ENCODE measurements around the gene NAA50.

Gene NAA50

DNA sequence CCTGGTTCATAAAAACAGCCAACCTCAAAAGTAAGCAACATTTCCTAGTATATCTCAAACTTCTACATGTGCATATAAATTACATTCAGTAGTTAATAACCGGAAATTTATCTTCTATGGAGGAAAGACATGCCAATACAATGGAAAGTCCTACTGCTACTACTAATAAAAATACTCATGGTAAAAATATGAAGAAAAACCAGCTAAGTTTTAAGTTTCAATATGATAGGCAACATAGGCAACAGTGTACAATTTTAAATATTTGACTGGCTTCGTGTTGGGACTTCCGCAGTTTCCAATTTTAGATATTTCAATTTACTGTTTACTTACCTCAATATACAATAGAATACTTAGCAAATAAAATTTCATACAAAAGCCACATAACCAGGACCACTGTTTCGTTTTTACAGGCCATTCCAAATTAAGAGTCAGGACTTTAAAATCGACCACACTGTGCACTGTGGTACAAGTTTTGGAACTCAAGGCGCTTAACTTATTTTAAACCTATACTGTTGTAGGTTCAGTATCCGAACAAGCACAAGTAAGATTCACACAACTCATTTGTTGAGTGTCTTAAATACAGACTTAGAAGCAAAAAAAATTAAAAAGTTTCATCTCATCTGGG is 2.9 kb downstream of the NAA50 start:
- DNase-seq (ENCODE audit: low read depth, low spot score), result no peak

DNA sequence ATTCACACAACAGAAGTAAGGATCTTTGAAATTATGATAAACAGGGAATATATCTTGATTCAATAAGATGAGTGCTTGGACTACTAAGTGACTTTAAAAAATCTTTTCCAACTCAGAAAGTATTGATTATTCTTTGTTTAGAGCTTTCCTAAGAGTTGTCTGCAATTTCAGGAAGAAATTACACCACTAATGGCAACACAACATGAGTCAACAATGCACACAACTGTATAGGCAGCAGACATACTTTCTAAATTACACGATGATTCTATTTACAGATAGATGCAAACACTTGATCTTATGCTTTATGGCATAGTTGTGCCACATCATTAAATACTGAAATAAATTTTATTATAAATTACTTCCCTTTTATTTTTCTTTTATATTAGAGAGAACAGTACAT is 4.4 kb downstream of the NAA50 start:
- DNase-seq (ENCODE audit: low read depth, low spot score), result no peak

DNA sequence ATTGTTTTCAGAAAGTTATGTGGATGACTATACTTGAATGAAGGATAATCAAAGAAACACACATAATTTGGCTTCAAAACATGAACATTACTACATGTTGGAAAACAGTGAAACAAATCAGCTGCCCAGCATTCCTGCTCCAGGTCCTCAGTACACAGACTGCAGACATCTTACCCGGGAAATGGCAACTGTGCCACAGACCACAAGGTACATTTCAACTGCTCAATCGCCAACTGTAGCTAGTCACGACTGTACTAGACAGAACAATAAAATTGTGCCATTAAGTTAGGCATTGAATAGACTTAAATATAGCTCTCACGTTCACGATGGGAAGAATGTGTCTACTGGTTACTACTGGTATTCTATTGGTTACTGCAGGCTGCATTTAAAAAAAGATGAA is 5.0 kb downstream of the NAA50 start:
- DNase-seq (ENCODE audit: low read depth, low spot score), result no peak

DNA sequence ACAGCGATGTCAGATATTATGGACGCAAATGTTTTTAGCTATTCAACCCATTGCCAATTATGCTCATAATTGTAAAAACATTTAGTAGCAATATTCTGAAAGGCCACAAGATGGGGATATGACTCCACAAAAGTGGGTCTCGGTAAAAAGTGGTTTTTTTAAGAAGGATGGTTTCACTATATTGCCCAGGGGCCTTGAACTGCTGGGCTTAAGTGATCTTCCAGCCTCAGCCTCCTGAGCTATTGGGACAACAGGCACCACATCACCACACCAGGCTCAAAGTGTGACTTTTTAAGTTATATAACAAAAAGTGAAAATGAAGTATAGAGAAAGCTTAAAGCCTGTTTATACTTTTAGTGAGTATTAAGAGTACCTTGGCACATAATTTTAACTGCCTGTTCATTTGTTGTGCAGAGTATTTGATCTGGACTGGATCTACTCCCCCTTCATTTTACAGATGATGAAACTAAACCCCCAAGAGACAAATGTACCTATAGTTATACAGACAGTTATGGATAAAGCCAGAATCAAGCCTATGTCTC is 9.4 kb downstream of the NAA50 start:
- peak; percentile 46 for DNase-seq (ENCODE audit: low read depth, low spot score)

DNA sequence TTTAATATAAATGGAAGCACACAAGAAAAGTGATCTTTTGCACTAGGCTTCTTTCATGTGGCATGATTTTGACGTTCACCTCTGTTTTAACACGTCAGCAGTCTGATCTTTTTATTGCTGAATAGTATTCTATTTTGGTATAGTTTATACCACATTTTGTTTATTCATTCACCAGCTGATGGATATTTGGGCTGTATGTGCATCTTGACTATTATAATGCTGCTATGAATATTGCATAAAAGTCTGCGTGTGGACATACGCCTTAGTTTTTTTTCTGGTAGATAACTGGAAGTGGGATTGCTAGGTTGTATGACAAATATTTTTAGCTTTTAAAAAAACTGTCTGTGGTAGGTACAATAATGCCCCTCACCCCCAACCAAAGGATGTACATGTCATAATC is 14.4 kb downstream of the NAA50 start:
- DNase-seq (ENCODE audit: low read depth, low spot score), result no peak

DNA sequence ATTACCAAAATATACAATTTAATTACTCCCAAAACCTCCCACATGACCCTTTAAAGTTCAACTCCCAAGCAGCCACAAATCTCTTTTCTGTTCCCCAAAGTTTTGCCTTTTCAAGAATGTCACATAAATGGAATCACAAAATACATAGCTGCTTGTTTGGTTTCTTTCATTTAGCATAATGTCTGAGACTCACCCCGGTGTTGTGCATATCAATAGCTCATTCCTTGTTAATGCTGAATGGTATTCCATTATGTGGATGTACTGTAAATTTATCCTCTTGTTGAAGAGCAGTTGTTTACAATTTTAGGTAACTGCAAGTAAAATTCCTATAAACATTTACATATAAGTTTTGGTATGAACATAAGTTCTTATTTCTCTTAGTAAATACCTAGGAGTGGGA is 15.5 kb downstream of the NAA50 start:
- DNase-seq (ENCODE audit: low read depth, low spot score), result no peak

DNA sequence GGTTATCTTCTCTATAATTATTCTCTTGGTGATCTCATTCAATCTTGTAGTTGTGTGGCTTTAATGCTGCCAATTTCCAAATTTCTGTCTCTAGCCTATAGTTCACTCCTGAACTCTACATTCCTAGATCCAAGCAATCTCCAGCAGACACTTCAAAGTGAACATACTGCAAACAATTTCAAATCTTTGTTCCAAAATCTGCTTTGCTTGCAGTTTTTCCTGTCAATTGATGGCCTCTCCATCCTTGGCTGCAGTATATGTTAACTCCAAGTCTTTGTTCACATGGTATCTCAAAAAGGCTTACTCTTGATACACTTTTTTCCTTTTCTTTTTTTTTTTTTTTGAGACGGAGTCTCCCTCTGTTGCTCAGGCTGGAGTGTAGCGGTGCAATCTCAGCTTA is 17.4 kb downstream of the NAA50 start:
- DNase-seq (ENCODE audit: low read depth, low spot score), result no peak

DNA sequence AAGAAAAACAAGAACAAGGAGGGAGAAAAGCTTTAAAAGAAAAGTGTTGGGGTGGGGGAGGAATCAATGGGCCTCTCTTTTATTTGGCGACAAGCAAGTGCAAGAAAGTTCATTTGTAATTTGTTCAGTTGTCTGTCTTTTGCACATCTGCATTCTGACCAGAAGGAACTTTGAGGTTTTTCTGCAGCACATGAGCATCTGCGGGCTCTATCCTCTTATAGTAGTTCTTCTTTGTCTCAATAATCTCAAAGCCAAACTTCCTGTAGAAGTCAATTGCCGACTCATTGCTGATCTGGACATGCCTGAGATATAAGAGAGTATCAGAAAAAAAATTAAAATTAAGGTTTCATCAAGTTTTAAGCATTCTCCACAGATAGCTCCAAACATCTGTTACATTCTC is 24.4 kb downstream of the NAA50 start:
- no peak for DNase-seq (ENCODE audit: low read depth, low spot score)

DNA sequence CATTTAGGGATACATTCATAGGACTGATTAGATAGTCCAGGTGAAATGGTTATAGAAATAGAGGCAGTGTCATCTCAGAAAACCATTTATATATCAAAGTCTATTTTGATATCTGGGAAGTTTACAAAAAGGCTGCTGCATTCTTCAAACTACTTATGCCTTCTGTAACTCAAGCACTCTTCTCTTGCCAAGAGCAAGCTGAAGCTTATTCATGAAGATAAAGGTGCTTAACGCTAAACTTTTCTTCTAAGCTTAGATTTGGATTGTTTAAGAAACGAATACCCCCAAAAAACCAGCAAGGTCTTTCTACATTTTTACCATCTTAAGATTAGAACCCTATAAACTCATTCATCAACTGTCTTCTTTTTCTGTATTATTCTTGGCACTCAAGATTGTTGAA is 26.3 kb downstream of the NAA50 start:
- DNase-seq (ENCODE audit: low read depth, low spot score), result no peak

DNA sequence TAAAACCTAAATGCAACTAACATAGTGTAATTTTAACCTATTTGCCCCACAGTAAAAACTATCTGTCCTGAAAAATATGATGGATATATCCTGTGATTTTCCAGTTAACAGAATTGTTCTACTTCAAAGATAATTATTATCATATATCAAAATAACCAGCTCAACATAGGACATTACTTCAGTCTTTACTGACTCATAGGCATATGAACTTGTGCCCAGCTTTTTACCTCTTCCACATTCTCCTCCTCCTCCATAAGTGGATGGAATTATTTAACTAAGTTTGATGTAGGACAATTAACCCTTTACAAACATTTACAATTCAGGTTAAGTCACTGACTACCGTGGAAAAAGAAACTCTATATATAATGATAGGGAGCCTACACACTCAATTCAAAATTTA is 26.8 kb downstream of the NAA50 start:
- DNase-seq (ENCODE audit: low read depth, low spot score), result no peak

DNA sequence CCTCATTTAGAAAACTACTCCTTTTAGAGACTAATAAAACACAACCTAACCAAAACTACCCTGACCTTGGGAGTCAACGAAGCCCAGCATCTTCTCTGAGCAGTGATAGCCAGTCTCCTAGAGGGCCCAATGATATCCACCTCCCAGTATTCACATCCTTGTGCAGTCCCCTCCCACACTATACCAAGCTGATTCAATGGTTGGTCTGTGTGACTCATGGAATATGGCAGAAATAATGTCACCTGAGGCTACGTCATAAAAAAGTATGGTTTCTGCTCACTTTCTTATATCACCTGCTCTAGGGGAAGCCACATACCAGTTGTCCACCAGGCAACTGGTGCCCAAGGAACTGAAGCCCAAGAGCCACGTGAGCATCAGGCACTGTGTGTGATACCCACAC is 28.2 kb downstream of the NAA50 start:
- no peak for DNase-seq (ENCODE audit: low read depth, low spot score)

DNA sequence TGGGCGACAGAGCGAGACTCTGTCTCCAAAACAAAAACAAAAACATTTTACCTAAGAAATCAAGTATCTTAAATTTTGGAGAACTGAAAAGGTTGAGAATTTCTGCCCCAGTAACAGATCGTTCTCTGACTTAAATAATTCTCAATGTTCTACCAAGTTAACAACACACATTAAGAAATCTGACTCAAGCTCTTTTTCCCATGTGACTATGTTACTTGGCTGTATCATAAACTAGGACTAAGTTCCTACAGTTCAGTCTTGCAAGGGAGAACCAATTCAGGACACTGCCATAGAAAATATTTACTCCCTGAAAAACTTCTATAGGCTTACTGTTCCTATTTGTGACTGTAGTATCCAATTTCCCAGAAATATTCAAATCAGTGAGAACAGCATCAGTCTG is 28.7 kb downstream of the NAA50 start:
- DNase-seq (ENCODE audit: low read depth, low spot score), result no peak

DNA sequence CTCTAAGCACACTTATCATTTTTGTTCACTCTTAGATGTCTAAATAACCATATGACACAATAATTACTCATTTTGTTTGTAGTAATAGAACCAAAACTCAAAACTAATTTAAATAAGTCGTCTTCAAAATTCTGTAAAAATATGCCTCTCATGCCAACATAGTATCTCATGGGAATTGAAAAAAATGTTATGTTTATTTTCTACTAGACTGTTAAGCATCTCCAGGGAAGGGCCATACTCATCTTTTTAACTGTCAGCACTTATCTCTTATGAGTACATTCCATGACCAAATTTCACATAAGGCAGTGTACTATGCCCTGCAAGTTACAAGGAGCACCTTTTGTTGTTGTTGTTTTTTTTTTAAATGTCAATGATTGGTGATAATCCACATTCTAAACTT is 31.3 kb downstream of the NAA50 start:
- no peak for DNase-seq (ENCODE audit: low read depth, low spot score)

DNA sequence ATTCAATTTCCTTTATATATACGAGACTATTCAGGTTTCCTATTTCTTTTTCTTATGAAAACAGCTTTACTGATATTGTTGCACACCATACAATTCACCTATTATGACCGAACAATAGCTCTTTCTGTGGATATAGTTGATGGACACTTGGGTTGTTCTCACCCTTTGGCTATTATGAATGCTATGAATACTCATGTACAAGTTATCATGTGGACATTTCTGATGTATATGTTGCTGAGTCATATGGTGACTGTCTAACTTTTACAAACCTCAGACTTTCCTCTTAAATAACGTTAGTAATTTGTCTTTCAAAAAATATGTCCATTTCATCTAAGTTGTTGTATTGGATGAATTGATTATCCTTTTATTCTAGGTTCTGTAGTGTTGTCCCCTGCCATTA is 33.9 kb downstream of the NAA50 start:
- DNase-seq (ENCODE audit: low read depth, low spot score), result no peak

DNA sequence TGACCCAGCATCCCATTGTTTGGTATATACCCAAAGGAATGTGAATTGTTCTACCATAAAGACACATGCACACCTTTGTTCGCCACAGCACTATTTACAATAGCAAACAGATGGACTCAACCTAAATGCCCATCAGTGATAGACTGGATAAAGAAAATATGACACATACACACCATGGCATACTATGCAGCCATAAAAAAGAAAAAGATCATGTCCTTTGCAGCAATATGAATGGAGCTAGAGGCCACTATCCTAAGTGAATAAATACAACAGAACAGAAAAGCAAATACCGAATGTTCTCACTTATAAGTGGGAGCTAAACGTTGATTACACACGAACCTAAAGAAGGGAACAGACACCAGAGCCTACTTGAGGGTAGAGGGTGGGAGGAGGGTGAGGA is 38.2 kb downstream of the NAA50 start:
- no peak for DNase-seq (ENCODE audit: low read depth, low spot score)

DNA sequence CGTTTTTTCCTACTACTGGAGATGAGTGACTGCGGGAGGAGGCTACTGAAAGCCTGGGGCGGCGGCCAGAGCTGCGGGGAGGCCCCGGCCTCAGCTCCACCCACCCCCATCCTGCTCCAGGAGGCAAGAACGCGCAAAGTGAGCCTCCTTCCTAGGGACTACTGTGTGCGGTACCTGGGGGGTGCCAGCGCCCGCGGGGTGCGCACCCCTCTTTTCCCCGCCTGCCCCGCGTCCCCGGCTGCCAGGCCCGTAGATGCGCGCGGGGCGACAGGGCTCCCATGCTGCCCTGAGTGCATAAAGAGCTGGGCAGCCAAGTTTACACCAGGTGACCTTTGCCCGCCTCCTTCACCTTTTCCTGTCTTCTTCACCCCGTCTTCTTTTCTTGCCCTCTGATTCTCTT is 47.1 kb downstream of the NAA50 start:
- DNase-seq (ENCODE audit: low read depth, low spot score), result peak; percentile 68

DNA sequence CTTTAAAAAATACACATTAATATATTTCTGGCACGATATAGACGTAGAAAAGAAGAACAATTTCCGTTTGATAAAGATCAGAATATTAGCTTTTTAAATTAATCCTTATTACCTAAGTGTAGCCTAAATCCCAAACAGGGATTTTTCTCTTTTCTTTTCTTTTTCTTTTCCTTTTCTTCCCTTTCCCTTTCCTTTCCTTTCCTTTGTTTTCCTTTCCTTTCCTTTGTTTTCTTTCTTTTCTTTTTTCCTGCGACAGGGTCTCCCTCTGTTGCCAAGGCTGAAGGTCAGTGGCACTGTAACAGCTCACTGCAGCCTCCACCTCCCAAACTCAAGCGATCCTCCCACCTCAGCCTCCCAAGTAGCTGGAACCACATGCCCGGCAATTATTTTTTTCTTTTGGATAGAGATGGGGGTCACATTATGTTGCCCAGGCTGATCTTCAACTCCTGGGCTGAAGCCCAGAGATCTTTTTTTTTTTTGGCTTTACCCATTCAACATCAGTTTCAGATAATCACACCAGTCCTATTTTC is 47.8 kb downstream of the NAA50 start:
- DNase-seq (ENCODE audit: low read depth, low spot score), result no peak

DNA sequence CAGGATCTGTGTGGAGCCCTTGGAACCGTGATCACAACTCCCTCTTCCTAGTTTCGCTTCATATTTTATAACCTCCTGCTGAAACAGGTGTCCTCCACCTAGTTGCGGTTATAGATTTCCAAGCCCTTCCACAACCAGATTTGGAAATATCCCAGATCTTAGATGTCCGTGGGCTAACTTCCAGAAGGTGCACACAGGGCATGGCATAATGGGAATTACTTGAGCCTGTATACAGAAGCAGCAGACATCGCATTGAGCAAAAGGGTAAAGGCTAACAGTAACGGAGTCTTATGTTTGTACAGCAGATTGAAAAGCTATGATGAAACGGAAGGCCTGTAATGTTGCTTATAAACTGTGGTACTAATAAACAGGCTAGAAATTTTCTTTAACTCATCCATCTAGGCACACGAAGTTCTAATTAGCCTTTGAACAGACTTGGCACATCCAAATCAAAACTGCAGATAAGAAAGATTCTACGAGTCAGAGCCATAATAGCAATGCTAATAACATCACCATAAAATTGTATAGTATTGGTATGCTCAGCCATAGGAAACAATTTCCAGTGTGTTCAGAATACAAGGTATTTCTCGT is 48.5 kb downstream of the NAA50 start:
- no peak for DNase-seq (ENCODE audit: low read depth, low spot score)

DNA sequence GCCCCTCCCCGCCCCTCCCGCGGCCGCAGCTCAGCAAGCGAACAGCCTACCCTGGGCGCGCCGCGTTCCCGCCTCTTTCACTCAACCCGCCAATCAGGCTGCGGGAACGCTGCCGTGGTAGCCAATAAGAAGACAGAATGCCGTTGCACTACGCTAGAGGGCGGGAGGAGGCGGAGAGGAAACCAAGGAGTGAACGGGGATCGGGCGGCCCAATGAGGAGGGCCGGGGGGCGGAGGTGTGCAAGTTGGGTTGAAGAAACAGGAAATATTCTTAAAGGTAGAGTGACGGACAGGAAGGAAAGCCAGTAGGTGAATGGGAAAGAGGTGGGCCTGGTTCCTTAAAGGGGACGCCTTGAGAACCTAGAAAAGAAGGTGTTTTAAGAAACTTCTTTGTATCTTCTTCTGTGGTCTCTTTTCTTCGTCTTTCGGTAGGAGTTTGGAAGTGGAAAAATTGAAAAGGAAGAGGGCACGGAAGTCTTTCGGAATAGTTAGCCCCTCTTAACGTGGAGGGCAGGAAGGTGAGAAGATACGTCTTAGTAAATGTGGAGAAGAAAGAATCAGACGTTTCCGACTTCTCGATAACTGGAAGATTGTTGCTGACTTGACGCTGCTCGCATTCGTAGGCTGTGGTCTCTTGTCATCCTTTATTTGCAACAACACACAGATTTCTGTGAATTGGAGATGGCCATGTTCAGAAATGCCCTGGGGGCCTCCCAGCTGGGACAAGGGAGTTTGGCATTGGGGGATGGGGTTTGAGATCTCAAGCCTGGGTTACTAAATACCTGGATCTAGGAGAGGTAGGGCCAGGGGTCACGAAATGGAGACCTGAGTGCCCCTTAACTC is 49.2 kb downstream of the NAA50 start:
- DNase-seq (ENCODE audit: low read depth, low spot score), result peak; percentile 100

DNA sequence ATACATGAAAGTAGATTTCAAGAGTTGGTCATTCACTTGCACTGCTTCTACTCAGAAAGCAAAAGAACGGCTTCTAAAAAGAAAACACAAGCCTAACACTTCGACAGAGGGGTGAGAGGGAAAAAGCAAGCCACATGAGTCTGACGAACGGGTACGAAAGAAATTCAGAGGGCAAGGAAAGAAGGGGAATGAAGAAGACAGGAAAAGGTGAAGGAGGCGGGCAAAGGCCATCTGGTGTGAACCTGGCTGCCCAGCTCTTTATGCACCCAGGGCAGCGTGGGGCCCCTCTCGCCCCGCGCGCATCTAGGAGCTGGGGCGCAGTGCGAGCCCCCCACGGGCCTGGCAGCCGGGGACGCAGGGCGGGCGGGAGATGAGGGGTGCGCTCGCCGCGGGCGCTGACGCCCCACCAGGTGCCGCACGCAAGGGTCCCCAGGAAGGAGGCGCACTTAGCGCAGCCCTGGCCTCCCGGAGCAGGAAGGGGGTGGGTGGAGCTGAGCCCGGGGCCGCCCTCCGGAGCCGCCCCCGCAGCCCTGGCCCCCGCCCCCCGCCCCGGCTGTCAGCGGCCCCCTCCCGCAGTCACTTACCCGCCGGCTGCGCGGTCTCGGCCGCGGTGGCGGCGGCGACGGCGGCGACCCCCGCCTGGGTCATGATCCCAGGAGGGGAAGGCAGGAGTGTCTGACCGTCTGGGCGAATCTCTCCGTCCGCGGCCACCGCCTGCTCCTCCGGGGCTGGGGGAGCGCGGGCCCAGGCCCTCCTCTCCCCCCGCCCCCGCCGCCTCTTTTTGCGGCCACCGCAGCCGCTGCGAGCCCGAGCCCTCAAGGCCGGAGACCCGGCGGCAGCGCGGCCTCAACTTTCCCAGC is 50.0 kb downstream of the NAA50 start, which contains the start of gene USF3:
TSS of gene USF3 (minus strand) at position 857 of the 860 bp plus-strand sequence. CDS start 21,764 bp downstream, outside the sequence.
- peak; percentile 70 for DNase-seq (ENCODE audit: low read depth, low spot score)

DNA sequence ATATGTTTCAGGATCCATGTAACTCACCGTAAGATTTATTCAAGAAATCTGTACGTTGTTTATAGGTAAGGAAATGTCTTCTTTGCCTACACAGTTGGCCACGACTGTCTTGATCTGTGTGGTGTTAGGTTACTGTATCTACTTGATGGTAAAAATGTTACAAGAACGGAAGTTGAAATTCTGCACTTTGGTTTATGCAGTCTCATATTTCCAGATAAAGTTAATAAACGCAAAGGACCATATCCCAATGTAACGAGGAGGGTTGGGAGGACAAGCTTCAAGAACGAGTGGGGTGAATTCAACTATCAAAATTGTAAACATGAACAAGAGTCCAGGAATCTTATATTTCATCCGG is 50.6 kb downstream of the NAA50 start:
- no peak for DNase-seq (ENCODE audit: low read depth, low spot score)

DNA sequence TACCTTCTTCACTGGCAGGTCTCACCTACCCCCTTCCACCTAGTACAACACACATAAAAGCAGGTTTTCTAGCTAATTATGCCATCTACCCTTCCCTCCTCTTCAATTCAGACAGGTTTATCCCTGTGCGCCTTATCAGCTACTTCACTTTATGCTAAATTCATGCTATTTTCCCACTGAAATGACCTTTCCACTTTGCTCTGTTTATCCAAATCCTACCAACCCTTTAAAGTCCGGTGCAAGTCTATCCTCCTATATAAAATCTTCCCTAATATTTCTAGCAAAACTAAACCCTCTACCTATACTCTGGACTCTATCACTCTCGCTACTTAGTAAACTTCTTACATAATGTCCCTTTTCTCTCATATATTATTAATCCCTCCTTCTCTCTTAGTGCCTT is 55.6 kb downstream of the NAA50 start:
- no peak for DNase-seq (ENCODE audit: low read depth, low spot score)

Data from ELF-1 (cell line).